PC-3 (cell line): ENCODE results near the gene LAIR2.

Experiments used
- CTCF ChIP-seq: fragments of 300-600 bp; sonication (generic); conservative IDR thresholded peaks from 2 replicates; pipeline ENCODE4 v1.5.1; 2017; ENCODE audit warnings: antibody characterized with exemption, low read depth, mild to moderate bottlenecking, low read length
- EZH2 ChIP-seq: fragments of 300-600 bp; sonication (generic); IDR thresholded peaks from one replicate; pipeline ENCODE4 v1.6.1; 2017; ENCODE audit warnings: antibody characterized with exemption, mild to moderate bottlenecking, low read length; ENCODE audit not compliant: unreplicated experiment
- EZH2phosphoT487 ChIP-seq: fragments of 300-600 bp; sonication (generic); IDR thresholded peaks from 2 replicates; pipeline ENCODE4 v1.6.1; 2018; ENCODE audit warnings: mild to moderate bottlenecking, antibody characterized with exemption, low read length, borderline replicate concordance

- TF ChIP-seq EZH2, result no peak
- TF ChIP-seq CTCF, result no peak
- TF ChIP-seq EZH2phosphoT487, result peak; percentile 70; the same call in 1 of the 2 replicates
Observed at GRCh38 chr19:54523403-54523802, 20.8 kb downstream of the LAIR2 start.
